NCI-H510A (cell line): ENCODE measurements around the gene MED12L.

Experiments
- DNase-seq: peaks from one replicate; lab custom pipeline; 2025; lab: John Stamatoyannopoulos, UW

Gene MED12L

GRCh38 chr3:151452368-151452767 is 366.9 kb downstream of the MED12L start:
- DNase-seq: no peak

- no peak for DNase-seq
Observed at GRCh38 chr3:151452841-151453240, 367.4 kb downstream of the MED12L start.

GRCh38 chr3:151456065-151456464 is 370.6 kb downstream of the MED12L start:
- no peak for DNase-seq

DNA sequence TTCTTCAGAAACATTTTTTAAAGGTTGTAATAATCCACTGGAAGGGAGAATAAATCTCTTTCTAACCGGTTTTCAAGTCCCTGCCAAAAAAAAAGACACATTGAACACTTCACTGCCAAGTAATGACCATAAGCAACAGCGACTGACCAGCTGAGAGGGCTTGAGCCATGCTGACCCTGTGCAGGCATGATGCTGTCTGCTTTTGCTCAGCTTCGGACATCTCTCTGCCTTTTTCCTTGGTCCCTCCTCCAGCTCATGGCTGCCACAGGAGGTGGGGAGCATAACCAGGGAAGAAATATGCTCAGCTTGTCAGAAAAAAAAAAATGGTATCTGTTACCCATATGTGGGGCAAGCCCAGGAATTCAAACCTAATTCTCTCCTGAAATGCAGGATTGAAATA is 373.9 kb downstream of the MED12L start:
- no peak for DNase-seq

DNA sequence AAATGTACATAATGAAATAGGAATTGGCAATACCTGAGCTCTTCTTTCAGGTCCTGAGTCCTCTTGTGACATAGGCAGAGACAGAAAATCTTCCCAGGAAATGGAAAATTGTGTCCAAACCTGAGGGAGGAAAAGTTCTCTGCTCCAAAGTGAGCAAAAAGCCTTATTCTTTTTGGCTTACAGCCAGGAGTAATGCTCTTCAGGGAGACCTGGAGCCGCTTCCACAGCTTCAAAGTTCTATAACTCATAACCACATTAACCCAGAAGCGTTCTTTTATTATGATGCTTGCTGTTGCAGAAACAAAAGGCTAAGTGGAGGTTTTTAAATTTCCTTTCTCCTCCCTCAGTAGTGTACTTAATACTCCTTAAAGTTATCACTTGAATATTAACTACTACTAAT is 374.8 kb downstream of the MED12L start:
- no peak for DNase-seq

DNA sequence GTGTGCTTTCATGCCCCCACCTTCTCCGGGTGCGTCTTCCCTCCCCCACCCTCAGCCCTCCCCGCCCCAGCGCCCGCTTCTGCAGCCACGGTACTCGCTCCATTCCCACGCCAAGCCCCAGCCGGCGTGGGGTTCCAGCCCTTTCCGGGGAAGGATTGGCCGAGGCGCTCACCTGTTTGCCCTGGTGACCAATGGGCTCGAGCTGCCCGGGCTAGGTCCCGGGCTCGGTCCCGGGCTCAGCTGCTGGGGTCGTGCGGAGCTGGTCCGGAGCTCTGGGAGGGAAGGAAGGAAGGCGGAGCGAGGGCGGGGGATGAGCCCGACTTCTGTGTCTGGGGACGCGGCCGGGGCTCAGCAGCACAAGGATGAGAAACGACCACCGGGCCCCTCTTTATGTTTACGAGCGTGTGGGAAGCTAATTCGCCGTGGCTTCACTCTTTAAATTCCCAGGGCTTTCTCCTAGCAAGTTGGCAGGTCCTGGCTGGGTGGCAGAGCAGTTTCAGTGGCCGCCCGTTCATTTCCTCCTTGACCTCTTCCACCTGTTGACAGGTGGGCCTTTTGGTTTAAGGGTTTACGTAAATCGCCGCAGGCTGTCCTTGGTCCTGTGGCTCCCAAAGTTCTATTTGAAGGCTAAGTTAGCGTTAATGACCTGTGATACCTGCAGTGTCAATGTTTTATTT is 375.4 kb downstream of the MED12L start, which contains the start of gene IGSF10:
Gene IGSF10, minus strand, starts transcription at position 288 of the 677 bp plus-strand sequence. CDS start 2,352 bp downstream, outside the sequence.
- no peak for DNase-seq

DNA sequence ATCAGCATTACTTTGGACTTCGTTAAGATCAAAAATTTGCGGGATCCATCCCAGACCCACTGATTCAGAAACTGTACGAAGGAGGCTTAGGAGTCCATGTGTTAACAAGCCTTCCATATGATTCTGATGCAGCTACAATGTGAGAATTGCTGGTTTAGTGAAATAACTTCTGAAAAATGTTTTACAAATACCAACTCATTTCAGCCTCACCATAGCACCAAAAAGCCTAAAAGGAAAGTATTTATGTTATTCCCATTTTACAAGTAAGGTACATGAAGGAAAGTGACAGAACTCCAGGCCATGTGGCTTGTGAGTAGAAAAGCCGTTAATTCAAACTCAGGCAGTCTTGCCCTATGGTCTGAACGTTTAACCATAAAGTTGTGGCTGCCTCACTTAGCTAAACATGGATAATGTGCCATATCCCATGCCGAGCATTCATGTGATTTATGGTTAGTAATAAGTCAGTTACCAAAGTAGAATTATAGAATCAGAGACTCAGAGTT is 376.9 kb downstream of the MED12L start:
- no peak for DNase-seq

- no peak for DNase-seq
Observed at GRCh38 chr3:151462991-151463390, 377.5 kb downstream of the MED12L start.

GRCh38 chr3:151467069-151467468 is 381.6 kb downstream of the MED12L start:
- no peak for DNase-seq

DNA sequence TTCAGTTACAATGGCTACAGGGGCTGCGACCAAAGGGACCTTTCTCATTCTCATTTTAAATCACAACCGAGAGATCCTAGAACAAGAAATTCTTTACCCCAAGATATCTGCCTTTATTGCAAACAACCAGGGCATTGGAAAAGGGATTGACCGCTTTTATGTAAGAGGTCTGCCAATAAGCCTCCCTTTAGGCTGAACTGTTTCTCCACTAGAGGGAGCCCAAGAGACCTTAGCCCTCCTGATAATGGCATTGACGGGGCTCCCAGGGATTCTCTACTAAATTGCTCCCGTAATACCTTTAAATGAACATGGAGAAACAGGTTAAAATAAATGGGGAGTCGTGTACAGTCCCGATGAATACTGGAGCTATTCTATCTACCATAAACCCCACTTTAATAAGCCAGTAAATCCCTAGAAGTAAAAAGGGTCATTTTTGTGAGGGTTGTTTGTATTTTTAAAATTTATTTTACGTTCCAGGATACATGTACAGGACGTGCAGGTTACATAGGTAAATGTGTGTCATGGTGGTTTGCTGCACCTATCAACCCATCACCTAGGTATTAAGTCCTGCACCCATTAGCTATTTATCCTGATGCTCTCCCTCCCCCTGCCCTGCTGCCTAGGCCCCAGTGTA is 382.9 kb downstream of the MED12L start:
- peak; percentile 20 for DNase-seq

DNA sequence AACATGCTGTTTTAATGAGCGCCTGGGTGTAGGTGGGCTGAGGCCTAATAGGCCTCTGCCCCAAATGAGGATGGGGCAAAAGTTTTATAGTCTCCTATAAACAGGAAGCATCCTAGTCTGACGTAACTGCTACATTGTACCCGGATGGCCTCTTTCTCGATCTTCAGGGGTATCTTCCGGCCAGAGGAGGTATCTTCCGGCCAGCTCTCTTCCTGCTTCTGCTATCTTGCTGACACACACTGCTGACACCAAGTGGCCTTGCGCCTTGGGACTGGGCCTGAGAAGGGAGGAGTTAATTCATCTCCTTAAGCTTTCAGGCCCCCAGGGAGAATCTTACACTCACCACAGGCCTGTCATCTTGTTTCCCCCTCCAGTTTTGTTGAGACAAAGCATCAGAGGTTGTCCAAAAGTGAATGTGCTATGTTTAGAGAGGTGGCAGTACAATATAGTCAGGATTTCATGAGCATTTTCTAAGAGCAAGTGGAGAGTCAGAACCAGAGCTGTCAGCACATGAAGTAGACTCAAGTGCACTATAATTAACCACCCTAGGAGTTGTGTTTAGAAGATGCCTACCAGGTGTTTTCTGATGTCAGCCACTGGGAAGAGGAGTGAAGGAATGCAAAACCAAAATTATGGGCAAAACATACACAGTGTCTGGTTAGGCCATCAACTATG is 391.0 kb downstream of the MED12L start:
- DNase-seq: no peak

DNA sequence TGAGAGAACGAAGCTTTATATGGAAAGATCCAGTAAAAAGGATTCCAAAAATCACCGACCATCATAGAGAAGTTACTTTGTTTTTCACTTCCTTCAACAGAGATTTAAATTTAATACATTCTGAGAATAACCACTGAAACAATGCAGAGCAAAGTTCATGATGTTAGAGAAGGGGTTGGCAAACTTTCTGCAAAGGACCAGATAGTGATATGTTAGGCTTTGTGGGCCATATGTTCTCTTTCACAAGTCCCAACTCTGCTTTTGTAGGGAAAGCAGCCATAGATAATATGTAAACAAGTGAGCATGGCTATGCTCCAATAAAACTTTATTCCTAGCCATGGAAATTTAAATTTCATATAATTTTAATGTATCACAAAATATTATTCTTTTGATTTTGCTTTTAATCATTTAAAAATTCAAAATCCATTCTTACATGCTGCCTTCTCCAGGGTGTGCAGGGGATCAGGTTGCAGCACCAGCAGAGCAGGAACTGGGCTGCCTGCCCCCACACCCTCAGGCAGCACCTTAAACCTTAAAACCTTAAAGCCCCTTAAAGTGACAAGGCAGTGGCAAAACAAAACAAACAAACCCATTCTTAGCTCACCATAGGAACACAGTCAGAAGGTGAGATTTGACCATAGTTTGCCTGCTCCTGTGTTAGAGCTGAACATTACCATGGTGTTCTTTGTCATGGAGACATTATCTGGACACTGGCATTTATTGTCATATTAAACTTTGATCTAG is 392.3 kb downstream of the MED12L start:
- DNase-seq: no peak

- no peak for DNase-seq
Observed at GRCh38 chr3:151478335-151478697, 392.9 kb downstream of the MED12L start.

DNA sequence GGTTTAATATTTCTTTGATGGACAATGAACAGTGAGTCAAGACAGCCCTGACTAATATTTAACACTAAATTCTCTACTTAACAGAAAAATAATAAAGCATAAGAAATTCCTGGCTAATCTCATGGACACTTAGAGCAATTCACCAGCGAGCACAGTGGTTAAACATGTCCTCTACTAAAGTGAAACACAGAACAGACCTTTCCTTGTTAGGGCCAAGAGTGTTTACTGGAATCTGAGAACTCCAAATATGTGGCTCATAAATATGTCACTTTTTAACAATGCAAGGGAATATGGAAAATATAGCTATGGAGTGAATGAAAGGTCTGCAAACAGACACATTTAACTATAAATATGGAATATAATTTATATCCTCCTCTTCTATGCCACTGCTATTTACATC is 394.0 kb downstream of the MED12L start:
- DNase-seq: no peak

DNA sequence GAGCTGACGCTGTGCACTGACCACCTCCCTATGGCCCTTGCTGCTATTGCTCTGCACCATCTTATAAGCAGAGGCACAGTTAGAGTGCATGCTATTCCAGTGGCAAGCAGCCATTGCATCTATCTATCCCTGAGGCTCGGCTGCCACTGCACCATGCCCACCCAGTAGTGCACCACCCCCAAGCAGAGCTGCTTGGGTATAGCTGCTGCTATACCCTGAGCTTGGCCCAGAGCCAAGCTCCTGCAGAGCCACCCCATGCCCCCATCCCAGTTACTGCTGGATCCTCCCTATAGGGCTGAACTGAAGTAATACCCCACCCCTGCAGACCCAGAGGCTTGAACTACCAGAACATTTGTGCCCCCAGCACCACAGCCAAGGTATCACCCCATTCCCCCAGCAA is 395.0 kb downstream of the MED12L start:
- DNase-seq: no peak

DNA sequence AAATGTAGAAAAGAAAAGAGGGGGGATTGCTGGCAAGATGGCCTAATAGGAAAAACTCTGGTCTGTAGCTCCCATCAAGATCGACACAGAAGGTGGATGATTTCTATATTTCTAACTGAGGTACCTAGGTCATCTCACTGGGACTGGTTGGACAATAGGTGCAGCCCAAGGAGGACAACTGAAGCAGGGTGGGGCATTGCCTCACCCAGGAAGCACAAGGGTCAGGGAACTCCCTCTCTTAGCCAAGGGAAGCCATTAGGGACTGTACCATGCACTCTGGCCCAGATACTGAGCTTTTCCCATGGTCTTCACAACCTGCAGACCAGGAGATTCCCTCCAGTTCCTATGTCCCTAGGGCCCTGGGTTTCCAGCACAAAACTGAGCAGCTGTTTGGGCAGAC is 398.0 kb downstream of the MED12L start:
- DNase-seq: no peak

DNA sequence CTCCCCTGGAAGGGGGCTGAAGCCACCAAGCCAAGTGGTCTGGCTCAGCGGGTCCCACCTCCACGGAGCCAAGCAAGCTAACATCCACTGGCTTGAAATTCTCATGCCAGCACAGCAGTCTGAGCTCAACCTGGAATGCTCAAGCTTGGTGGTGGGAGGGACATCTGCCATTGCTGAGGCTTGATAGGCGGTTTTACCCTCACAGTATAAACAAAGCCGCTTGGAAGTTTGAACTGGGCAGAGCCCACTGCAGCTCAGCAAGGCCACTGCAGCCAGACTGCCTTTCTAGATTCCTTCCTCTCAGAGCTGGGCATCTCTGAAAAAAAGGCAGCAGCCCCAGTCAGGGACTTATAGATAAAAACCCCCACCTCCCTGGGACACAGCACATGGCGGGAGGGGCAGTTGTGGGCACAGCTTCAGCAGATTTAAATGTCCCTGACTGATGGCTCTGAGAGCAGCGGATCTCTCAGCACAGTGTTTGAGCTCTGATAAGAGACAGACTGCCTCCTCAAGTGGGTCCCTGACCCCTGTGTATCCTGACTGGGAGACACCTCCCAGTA is 398.6 kb downstream of the MED12L start:
- no peak for DNase-seq
